ENCODE results near the gene UBE2S. TPM values are rescaled to one million over a fixed set of nuclear protein-coding genes. Genes with fewer than 3 reads are reported as not detected.

Gene UBE2S
- polyA plus RNA-seq, 3 donors = 16.1 to 40.9 (median 21.9) TPM

- H3K27ac ChIP-seq (ENCODE audit: low read depth in 1 of 2, low read length in 2 of 2) = no peak overlapping the region
- Mint-ChIP-seq H3K4me3 (no peak overlapping the region), H3K27me3 (ENCODE audit: low read depth in 3 of 3) (peaks cover 32 to 53% (median 46%) of the 10 kb centered on the region in 3 donors), H3K9me3 (peaks cover 0 to 23% (median 6%) of the 10 kb centered on the region in 7 donors), H3K36me3 (peaks cover 0 to 4% of the 10 kb centered on the region in 2 donors), H3K4me1 (peaks cover 5% of the 10 kb centered on the region), H3K27ac (no peak overlapping the region)
- H2AFZ ChIP-seq (ENCODE audit: insufficient read depth, low read depth, low read length, poor library complexity, severe bottlenecking) = no peak overlapping the region
- H3K79me2 ChIP-seq (ENCODE audit: insufficient read depth, low read length) = no peaks in the 10 kb centered on the region
- peaks cover 4 to 6% of the 10 kb centered on the region in 2 donors for H3K4me1 ChIP-seq (ENCODE audit: control insufficient read depth in 1 of 2, insufficient read depth in 2 of 2, low read length in 2 of 2)
- no peak overlapping the region for H3K4me2 ChIP-seq (replicated peaks; ENCODE audit: extremely low read depth, low read length, poor library complexity, severe bottlenecking)
- intact Hi-C loops (cut with micrococcal nuclease) = no loop called here
- no peak overlapping the region for H3K9ac ChIP-seq (ENCODE audit: insufficient read depth, low read length, poor library complexity, severe bottlenecking)
- H3K4me3 ChIP-seq (replicated peaks in 1 of 3; ENCODE audit: low read depth in 2 of 3, low read length in 3 of 3) = no peak overlapping the region
- no peak for TF ChIP-seq CTCF (IDR thresholded peaks at IDR 0.05)
- no peak for DNase-seq
- no peaks in the 10 kb centered on the region for H4K20me1 ChIP-seq (ENCODE audit: insufficient read depth, low read length)
- H3K9me3 ChIP-seq (replicated peaks in 1 of 2; ENCODE audit: control insufficient read depth in 1 of 2, insufficient read depth in 1 of 2, low read length in 2 of 2) = peaks cover 2 to 5% of the 10 kb centered on the region in 2 donors
- 80% methylated on average over 1 of the region's 3 CpGs for WGBS (ENCODE audit: insufficient coverage)
- H3K27me3 ChIP-seq (ENCODE audit: control insufficient read depth in 2 of 2, insufficient read depth in 2 of 2, low read length in 2 of 2) = peaks cover 28 to 38% of the 10 kb centered on the region in 2 donors
- no peaks in the 10 kb centered on the region for H3K36me3 ChIP-seq (replicated peaks in 1 of 2; ENCODE audit: control insufficient read depth in 1 of 2, insufficient read depth in 2 of 2, low read length in 2 of 2)
Observed at GRCh38 chr19:55366790-55367189, 40.8 kb downstream of the UBE2S start.

GRCh38 chr19:55365964-55366363, 41.6 kb downstream of the UBE2S start:
- no peak overlapping the region for H2AFZ ChIP-seq (ENCODE audit: insufficient read depth, low read depth, low read length, poor library complexity, severe bottlenecking)
- Mint-ChIP-seq H3K36me3 (peaks cover 0 to 3% of the 10 kb centered on the region in 2 donors), H3K4me1 (peaks cover 5% of the 10 kb centered on the region), H3K27ac (no peak overlapping the region), H3K4me3 (no peak overlapping the region), H3K27me3 (ENCODE audit: low read depth in 3 of 3) (peaks cover 24 to 44% (median 38%) of the 10 kb centered on the region in 3 donors), H3K9me3 (peaks cover 0 to 15% (median 5%) of the 10 kb centered on the region in 7 donors)
- H3K4me2 ChIP-seq (replicated peaks; ENCODE audit: extremely low read depth, low read length, poor library complexity, severe bottlenecking) = no peak overlapping the region
- no peaks in the 10 kb centered on the region for H4K20me1 ChIP-seq (ENCODE audit: insufficient read depth, low read length)
- H3K36me3 ChIP-seq (replicated peaks in 1 of 2; ENCODE audit: control insufficient read depth in 1 of 2, insufficient read depth in 2 of 2, low read length in 2 of 2) = no peaks in the 10 kb centered on the region
- TF ChIP-seq CTCF (IDR thresholded peaks at IDR 0.05) = no peak
- peaks cover 1 to 2% of the 10 kb centered on the region in 2 donors for H3K9me3 ChIP-seq (replicated peaks in 1 of 2; ENCODE audit: control insufficient read depth in 1 of 2, insufficient read depth in 1 of 2, low read length in 2 of 2)
- peaks cover 25 to 31% of the 10 kb centered on the region in 2 donors for H3K27me3 ChIP-seq (ENCODE audit: control insufficient read depth in 2 of 2, insufficient read depth in 2 of 2, low read length in 2 of 2)
- intact Hi-C loops (cut with micrococcal nuclease) = no loop called here
- H3K79me2 ChIP-seq (ENCODE audit: insufficient read depth, low read length) = no peaks in the 10 kb centered on the region
- 81% methylated on average over 16 of the region's 19 CpGs for WGBS (ENCODE audit: insufficient coverage)
- no peak for DNase-seq
- no peak overlapping the region for H3K27ac ChIP-seq (ENCODE audit: low read depth in 1 of 2, low read length in 2 of 2)
- no peak overlapping the region for H3K4me3 ChIP-seq (replicated peaks in 1 of 3; ENCODE audit: low read depth in 2 of 3, low read length in 3 of 3)
- H3K9ac ChIP-seq (ENCODE audit: insufficient read depth, low read length, poor library complexity, severe bottlenecking) = no peak overlapping the region
- peaks cover 4 to 6% of the 10 kb centered on the region in 2 donors for H3K4me1 ChIP-seq (ENCODE audit: control insufficient read depth in 1 of 2, insufficient read depth in 2 of 2, low read length in 2 of 2)

All from CD14-positive monocyte (primary cell).